Activated CD4-positive, alpha-beta T cell treated with anti-CD3 and anti-CD28 coated beads, Interleukin-2, amount 10 ng/mL, durations not matched to agents 24 days and 14 days (primary cell): Measurements from ENCODE around the gene BRD3. TPM values are rescaled to one million over a fixed set of nuclear protein-coding genes. Genes with fewer than 3 reads are reported as not detected.

Experiments used
- DNase-seq: peaks from one replicate; pipeline ENCODE4 v3.0.0; 2022
- H3K27ac Mint-ChIP-seq: one replicate; pipeline ENCODE4 v1.8.0; 2022; ENCODE audit warnings: mild to moderate bottlenecking, mixed read lengths
- H3K27me3 Mint-ChIP-seq: one replicate; pipeline ENCODE4 v1.8.0; 2022; ENCODE audit warnings: mixed read lengths
- H3K36me3 Mint-ChIP-seq: one replicate; pipeline ENCODE4 v1.8.0; 2022; ENCODE audit warnings: low read depth, mild to moderate bottlenecking, mixed read lengths
- H3K4me1 Mint-ChIP-seq: one replicate; pipeline ENCODE4 v1.8.0; 2021; ENCODE audit warnings: mixed read lengths
- H3K4me3 Mint-ChIP-seq: one replicate; pipeline ENCODE4 v1.8.0; 2022; ENCODE audit warnings: mild to moderate bottlenecking, moderate library complexity, mixed read lengths
- H3K9me3 Mint-ChIP-seq: one replicate; pipeline ENCODE4 v1.8.0; 2021; ENCODE audit warnings: mixed read lengths
- intact Hi-C: fragments of 100-400 bp; cut with micrococcal nuclease; formaldehyde crosslinking; loops from one replicate; pipeline ENCODE4 v1.15.1; 2023
- total RNA-seq: library from RNA; stranded (reverse); gene quantifications from 2 replicates; pipeline ENCODE4 v1.2.3, GENCODE V29; 2022

BRD3 gene
- total RNA-seq, 1 donor from 2014 or later = 32.3 TPM

- Mint-ChIP-seq H3K36me3 (no peaks in the 10 kb centered on the region), H3K27me3 (peaks cover 13% of the 10 kb centered on the region), H3K4me1 (peaks cover 2% of the 10 kb centered on the region), H3K27ac (no peak overlapping the region), H3K9me3 (no peaks in the 10 kb centered on the region), H3K4me3 (no peak overlapping the region)
- intact Hi-C loops = no loop called here
- no peak for DNase-seq
Observed at GRCh38 chr9:133987446-133987788, 80.4 kb downstream of the BRD3 start.

GRCh38 chr9:133986774-133987445 is 80.9 kb downstream of the BRD3 start:
- H3K27me3 Mint-ChIP-seq = peaks cover 13% of the 10 kb centered on the region
- no peaks in the 10 kb centered on the region for H3K36me3 Mint-ChIP-seq
- H3K27ac Mint-ChIP-seq = no peak overlapping the region
- intact Hi-C loops = no loop called here
- peaks cover 2% of the 10 kb centered on the region for H3K4me1 Mint-ChIP-seq
- no peak for DNase-seq
- no peaks in the 10 kb centered on the region for H3K9me3 Mint-ChIP-seq
- no peak overlapping the region for H3K4me3 Mint-ChIP-seq

GRCh38 chr9:133986061-133986460 is 81.8 kb downstream of the BRD3 start:
- H3K4me1 Mint-ChIP-seq = peaks cover 2% of the 10 kb centered on the region
- intact Hi-C loops = no loop called here
- no peaks in the 10 kb centered on the region for H3K36me3 Mint-ChIP-seq
- DNase-seq = no peak
- no peak overlapping the region for H3K27ac Mint-ChIP-seq
- H3K9me3 Mint-ChIP-seq = no peaks in the 10 kb centered on the region
- no peak overlapping the region for H3K4me3 Mint-ChIP-seq
- peaks cover 12% of the 10 kb centered on the region for H3K27me3 Mint-ChIP-seq

- Mint-ChIP-seq H3K36me3 (no peaks in the 10 kb centered on the region), H3K9me3 (no peaks in the 10 kb centered on the region), H3K4me3 (no peak overlapping the region), H3K27me3 (no peaks in the 10 kb centered on the region), H3K27ac (no peak overlapping the region), H3K4me1 (no peaks in the 10 kb centered on the region)
- intact Hi-C loops = no loop called here
- no peak for DNase-seq
Observed at GRCh38 chr9:133982971-133983720, 84.7 kb downstream of the BRD3 start.

GRCh38 chr9:133981958-133982681 is 85.7 kb downstream of the BRD3 start:
- Mint-ChIP-seq H3K4me3 (no peak overlapping the region), H3K4me1 (no peaks in the 10 kb centered on the region), H3K36me3 (no peaks in the 10 kb centered on the region), H3K27ac (no peak overlapping the region), H3K9me3 (no peaks in the 10 kb centered on the region), H3K27me3 (no peaks in the 10 kb centered on the region)
- intact Hi-C loops = no loop called here
- no peak for DNase-seq

- DNase-seq = no peak
- Mint-ChIP-seq H3K27me3 (no peaks in the 10 kb centered on the region), H3K36me3 (no peaks in the 10 kb centered on the region), H3K9me3 (no peaks in the 10 kb centered on the region), H3K4me3 (no peak overlapping the region), H3K4me1 (no peaks in the 10 kb centered on the region), H3K27ac (no peak overlapping the region)
- intact Hi-C loops = no loop called here
Observed at GRCh38 chr9:133981589-133981957, 86.3 kb downstream of the BRD3 start.

- intact Hi-C loops = no loop called here
- H3K27me3 Mint-ChIP-seq = no peaks in the 10 kb centered on the region
Observed at GRCh38 chr9:133980864-133981588, 86.8 kb downstream of the BRD3 start.

More at GRCh38 chr9:133980864-133981588, 86.8 kb downstream of the BRD3 start:
- Mint-ChIP-seq H3K4me1 (no peaks in the 10 kb centered on the region), H3K9me3 (no peaks in the 10 kb centered on the region), H3K4me3 (no peak overlapping the region), H3K27ac (no peak overlapping the region), H3K36me3 (no peaks in the 10 kb centered on the region)
- DNase-seq = no peak

Other genes with a start within 250 kb of the BRD3 start
- gene VAV2, start 75.7 kb downstream of the BRD3 start, total RNA-seq = 6.3 and 9.0 TPM in 2 replicates
- gene BRD3OS, start 42.5 kb downstream of the BRD3 start, total RNA-seq = 12.6 and 14.9 TPM in 2 replicates
- 71.2 TPM in 2 replicates for gene WDR5, start 68.1 kb upstream of the BRD3 start, total RNA-seq
- gene RNU6ATAC, start 96.5 kb upstream of the BRD3 start, total RNA-seq = 16.3 and 40.4 TPM in 2 replicates